Peyer's patch (tissue), 4 donors: ENCODE data around the gene HFM1.

Experiments used
- POLR2A ChIP-seq, 2 donors: fragments of 450-650 bp; IDR thresholded peaks; one replicate each; pipeline ENCODE4 v1.5.1; 2017; ENCODE audit warnings: antibody characterized with exemption in 2 of 2, mild to moderate bottlenecking in 2 of 2, moderate library complexity in 2 of 2
- TF ChIP-seq, protein P1 (sequence below), 6 experiments: fragments of 450-650 bp in 4 of 6; fragments of 200-600 bp in 2 of 6; sonication (generic) in 1 of 6; IDR thresholded peaks; one replicate each; pipeline ENCODE4 v1.5.1; 2017 to 2019; ENCODE audit warnings: antibody characterized with exemption in 6 of 6, mild to moderate bottlenecking in 3 of 6, moderate library complexity in 1 of 6

DNA sequence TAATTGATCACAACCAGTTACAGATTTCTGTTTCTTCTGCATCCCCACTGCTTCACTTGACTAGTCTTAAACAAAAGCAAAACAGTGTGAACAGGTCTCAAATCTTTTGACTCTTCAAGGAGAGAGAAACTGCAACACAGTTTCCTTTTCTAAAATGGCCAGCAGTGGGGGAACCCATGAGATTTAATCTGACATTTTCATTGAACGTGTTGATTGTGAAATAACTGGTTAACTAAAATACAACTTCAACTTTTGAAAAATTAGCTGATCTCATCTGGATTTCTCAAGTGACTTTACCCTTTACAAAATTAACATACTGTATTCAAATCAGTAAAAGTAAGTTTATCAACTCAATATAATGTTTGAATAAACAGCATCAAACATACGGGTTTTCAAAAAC lies 143.0 kb downstream of the HFM1 start:
- TF ChIP-seq, protein P1, sequence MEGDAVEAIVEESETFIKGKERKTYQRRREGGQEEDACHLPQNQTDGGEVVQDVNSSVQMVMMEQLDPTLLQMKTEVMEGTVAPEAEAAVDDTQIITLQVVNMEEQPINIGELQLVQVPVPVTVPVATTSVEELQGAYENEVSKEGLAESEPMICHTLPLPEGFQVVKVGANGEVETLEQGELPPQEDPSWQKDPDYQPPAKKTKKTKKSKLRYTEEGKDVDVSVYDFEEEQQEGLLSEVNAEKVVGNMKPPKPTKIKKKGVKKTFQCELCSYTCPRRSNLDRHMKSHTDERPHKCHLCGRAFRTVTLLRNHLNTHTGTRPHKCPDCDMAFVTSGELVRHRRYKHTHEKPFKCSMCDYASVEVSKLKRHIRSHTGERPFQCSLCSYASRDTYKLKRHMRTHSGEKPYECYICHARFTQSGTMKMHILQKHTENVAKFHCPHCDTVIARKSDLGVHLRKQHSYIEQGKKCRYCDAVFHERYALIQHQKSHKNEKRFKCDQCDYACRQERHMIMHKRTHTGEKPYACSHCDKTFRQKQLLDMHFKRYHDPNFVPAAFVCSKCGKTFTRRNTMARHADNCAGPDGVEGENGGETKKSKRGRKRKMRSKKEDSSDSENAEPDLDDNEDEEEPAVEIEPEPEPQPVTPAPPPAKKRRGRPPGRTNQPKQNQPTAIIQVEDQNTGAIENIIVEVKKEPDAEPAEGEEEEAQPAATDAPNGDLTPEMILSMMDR (IDR thresholded peaks at IDR 0.05): no peak
- TF ChIP-seq POLR2A (IDR thresholded peaks at IDR 0.05): no peak
